Vagina (tissue), 2 donors: ENCODE data around the gene NPEPPS.

Source experiments
- POLR2A ChIP-seq, 2 donors: fragments of 450-650 bp; IDR thresholded peaks; one replicate each; pipeline ENCODE4 v1.6.1; 2017; ENCODE audit warnings: antibody characterized with exemption in 2 of 2, mild to moderate bottlenecking in 2 of 2, moderate library complexity in 2 of 2
- TF ChIP-seq, protein P1 (sequence below), 3 experiments: fragments of 450-650 bp in 2 of 3; fragments of 200-600 bp in 1 of 3; sonication (generic) in 1 of 3; IDR thresholded peaks; one replicate each; pipeline ENCODE4 v1.5.1; 2017 to 2019; ENCODE audit warnings: antibody characterized with exemption in 3 of 3, mild to moderate bottlenecking in 2 of 3, moderate library complexity in 2 of 3

DNA sequence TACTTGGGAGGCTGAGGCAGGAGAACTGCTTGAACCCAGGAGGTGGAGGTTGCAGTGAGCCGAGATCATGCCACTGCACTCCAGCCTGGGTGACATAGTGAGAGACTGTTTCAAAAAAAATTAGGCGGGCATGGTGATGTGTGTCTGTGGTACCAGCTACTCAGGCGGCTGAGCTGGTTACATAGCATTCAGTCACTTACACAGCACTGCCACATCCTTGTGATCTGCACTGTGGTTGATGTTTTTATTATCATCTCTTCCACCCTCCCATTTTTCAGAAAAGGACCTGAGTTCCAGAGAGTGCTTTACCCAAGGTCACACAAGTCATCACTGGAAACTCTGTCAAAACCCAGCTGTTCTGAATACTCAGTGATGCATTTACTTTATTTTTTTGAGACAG lies 104.0 kb downstream of the NPEPPS start:
- TF ChIP-seq, protein P1, sequence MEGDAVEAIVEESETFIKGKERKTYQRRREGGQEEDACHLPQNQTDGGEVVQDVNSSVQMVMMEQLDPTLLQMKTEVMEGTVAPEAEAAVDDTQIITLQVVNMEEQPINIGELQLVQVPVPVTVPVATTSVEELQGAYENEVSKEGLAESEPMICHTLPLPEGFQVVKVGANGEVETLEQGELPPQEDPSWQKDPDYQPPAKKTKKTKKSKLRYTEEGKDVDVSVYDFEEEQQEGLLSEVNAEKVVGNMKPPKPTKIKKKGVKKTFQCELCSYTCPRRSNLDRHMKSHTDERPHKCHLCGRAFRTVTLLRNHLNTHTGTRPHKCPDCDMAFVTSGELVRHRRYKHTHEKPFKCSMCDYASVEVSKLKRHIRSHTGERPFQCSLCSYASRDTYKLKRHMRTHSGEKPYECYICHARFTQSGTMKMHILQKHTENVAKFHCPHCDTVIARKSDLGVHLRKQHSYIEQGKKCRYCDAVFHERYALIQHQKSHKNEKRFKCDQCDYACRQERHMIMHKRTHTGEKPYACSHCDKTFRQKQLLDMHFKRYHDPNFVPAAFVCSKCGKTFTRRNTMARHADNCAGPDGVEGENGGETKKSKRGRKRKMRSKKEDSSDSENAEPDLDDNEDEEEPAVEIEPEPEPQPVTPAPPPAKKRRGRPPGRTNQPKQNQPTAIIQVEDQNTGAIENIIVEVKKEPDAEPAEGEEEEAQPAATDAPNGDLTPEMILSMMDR (IDR thresholded peaks at IDR 0.05) = no peak
- no peak for TF ChIP-seq POLR2A (IDR thresholded peaks at IDR 0.05)
